Measurements from ENCODE around the gene ZNF525.
"Not testable (repeated sequence)": the region's sequence is repeated elsewhere in the genome, so short reads cannot be mapped to it uniquely, and the experiment has no call there.

Gene ZNF525

GRCh38 chr19:53395840-53396524 lies 30.5 kb downstream of the ZNF525 start:
- not testable (repeated sequence) for FAIRE-seq

DNA sequence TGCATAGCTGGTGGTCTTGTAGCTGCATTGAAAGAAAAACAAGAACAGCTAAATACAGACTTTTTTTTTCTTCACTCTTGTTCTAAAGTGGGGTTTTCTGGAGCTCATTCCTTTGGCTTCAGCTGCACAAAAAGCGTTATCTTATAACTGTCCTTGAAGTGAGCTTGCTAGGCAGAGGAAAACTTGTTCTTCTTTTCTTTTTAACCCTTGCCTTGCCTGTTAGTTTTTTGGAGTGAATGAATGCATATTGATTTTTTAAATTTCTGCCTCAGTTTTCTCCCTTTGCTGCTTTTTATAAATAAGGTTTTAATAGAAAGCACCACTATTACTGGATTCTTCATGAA lies 31.0 kb downstream of the ZNF525 start:
- no peak for FAIRE-seq

GRCh38 chr19:53397918-53398317 lies 32.4 kb downstream of the ZNF525 start:
- FAIRE-seq, result not testable (repeated sequence)

DNA sequence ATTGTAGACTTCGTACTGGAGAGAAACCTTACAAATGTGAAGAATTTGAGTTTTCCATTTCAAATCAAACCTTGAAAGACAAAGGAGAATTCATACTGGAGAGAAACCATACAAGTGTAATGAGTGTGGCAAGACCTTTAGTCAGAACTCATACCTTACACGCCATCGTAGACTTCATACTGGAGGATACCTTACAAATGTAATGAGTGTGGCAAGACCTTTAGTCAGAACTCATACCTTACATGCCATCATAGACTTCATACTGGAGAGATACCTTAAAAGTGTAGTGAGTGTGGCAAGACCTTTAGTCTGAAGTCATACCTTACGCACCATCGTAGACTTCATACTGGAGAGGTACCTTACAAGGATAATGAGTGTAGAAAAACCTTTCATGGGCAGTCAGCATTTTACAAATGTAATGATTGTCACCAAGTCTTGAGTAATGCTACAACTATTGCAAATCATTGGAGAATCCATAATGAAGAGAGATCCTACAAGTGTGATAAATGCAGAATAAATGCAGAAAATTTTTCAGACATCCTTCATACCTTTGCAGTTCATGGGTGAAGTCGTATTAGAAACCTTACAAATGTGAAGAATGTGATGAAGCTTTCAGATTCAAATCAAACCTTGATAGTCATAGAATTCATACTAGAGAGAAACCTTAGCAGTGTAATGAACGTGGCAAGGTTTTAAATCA lies 44.1 kb downstream of the ZNF525 start:
- FAIRE-seq, result no peak

GRCh38 chr19:53420520-53421315 lies 55.2 kb downstream of the ZNF525 start:
- FAIRE-seq, result not testable (repeated sequence)

DNA sequence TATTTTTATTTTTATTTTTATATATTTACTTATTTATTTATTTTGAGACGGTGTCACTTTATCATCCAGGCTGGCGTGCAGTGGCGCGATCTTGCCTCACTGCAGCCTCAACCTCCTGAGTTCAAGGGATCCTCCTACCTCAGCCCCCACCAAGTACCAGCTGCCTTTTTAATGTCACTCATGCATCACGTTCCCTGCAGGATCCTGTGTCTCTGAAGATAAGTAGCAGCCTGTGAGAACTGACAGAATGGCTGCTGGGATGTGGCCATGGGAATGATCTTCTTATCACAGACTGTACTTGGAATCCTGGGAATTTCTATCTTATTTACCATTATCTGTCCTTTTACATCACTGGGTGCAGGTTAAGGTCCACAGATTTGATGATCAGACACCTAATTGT lies 57.0 kb downstream of the ZNF525 start:
- FAIRE-seq, result no peak

DNA sequence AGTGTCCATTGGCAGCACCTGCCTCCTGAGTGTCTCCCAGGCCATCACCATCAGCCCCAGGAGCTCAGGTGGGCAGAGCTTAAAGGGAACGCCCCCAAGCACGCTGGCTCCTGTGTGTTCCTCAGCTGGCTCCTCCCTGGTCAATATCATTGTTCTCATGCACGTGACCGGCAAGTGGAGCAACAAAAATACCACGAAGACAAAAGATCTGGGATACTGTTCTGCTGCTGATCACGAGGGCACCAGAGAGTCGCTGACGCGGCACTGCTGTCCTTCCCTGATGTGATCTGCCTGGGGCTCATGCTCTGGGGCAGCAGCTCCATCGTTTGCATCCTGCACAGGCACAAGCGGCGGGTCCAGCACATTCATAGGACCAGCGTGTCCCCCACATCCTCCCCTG lies 57.6 kb downstream of the ZNF525 start:
- FAIRE-seq, result not testable (repeated sequence)

DNA sequence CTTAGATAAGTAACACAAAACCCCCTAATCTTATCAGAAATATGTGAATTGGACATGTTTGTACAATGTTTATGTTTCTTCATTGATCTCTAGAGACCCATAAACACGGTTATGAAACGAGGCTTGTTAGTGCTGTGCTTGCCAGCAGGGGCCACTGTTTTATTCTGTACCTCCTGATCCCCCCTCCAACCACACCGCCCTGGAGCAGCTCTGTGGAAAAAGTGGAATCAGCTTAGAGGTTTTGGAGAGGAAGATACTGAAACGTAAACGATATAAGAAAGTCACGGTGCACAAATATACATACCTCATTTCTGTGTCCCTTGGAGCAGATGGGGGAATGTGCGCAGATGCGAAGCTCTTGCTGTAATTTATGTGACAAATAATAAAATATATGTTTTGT lies 58.2 kb downstream of the ZNF525 start:
- peak; percentile 85 for FAIRE-seq

- peak; percentile 27 for FAIRE-seq
Observed at GRCh38 chr19:53424968-53425597, 59.6 kb downstream of the ZNF525 start.

GRCh38 chr19:53431399-53432087 lies 66.0 kb downstream of the ZNF525 start, which contains the start of gene ZNF761:
TSS of gene ZNF761 (plus strand) at chr19:53431984. CDS start at chr19:53447269, 15,285 bp downstream.
- FAIRE-seq, result no peak

DNA sequence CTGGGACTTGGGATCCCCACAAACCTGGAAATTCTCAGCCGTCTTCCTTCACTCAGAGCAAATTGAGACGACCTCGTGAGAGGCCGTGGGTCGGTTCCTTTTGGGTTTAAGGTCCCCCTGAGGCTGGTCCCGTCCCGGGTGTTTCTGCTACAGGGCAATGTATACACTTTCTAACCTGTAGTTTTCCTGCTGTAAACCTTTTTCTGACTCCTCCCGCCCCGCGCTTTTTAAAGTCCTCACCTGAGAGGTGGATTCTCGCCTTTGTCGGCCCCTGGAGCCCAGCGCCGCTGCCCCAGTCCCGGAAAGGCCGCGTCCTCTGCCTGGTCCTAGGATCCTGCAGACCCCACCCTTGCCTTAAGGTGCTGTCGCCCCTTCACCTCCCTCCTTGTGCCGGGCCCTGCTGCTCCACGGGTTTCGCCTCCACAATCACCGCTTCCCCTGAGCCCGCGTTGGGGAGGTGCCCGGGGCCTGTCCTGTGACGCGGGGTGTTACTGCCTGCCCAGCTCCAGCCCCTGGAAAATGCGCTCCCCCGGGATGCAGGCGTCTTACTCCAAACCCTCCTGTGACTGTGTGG lies 66.7 kb downstream of the ZNF525 start:
- FAIRE-seq, result no peak

All from islet of Langerhans (tissue), 1 donor.